IMR-90 (cell line): ENCODE data around the gene CRIM1.

ENCODE experiments used
- CEBPB ChIP-seq: IDR thresholded peaks from 2 replicates; pipeline ENCODE4 v1.6.1; 2012; ENCODE audit warnings: low read depth, low read length, improper control_type of control experiment
- CTCF ChIP-seq: conservative IDR thresholded peaks from 2 replicates; pipeline ENCODE4 v1.5.1; 2012; ENCODE audit warnings: mild to moderate bottlenecking, low read depth, low read length, improper control_type of control experiment
- MAZ ChIP-seq: IDR thresholded peaks from 2 replicates; pipeline ENCODE4 v1.6.1; 2012; ENCODE audit warnings: low read depth, mild to moderate bottlenecking, low read length, improper control_type of control experiment, moderate library complexity, borderline replicate concordance
- MXI1 ChIP-seq: IDR thresholded peaks from 2 replicates; pipeline ENCODE4 v1.6.1; 2012; ENCODE audit warnings: low read depth, mild to moderate bottlenecking, low read length, moderate library complexity, borderline replicate concordance
- NFE2L2 ChIP-seq: fragments of 150-350 bp; IDR thresholded peaks from 2 replicates; pipeline ENCODE4 v1.6.1; 2016; ENCODE audit warnings: low read depth, mild to moderate bottlenecking, low read length
- POLR2A ChIP-seq: IDR thresholded peaks from 2 replicates; pipeline ENCODE4 v1.6.1; 2012; ENCODE audit warnings: mild to moderate bottlenecking, low read depth, low read length
- RAD21 ChIP-seq: IDR thresholded peaks from 2 replicates; pipeline ENCODE4 v1.6.1; 2012; ENCODE audit warnings: low read length, improper control_type of control experiment
- RCOR1 ChIP-seq: IDR thresholded peaks from 2 replicates; pipeline ENCODE4 v1.6.1; 2012; ENCODE audit warnings: mild to moderate bottlenecking, low read length, improper control_type of control experiment; ENCODE audit not compliant: insufficient replicate concordance
- RFX5 ChIP-seq: IDR thresholded peaks from 2 replicates; pipeline ENCODE4 v1.8.0; 2012; ENCODE audit warnings: low read depth, mild to moderate bottlenecking, low read length, moderate library complexity
- SMC3 ChIP-seq: fragments of 150-350 bp; IDR thresholded peaks from 2 replicates; pipeline ENCODE4 v1.6.1; 2016; ENCODE audit warnings: low read depth, mild to moderate bottlenecking, antibody characterized with exemption, low read length, moderate library complexity

DNA sequence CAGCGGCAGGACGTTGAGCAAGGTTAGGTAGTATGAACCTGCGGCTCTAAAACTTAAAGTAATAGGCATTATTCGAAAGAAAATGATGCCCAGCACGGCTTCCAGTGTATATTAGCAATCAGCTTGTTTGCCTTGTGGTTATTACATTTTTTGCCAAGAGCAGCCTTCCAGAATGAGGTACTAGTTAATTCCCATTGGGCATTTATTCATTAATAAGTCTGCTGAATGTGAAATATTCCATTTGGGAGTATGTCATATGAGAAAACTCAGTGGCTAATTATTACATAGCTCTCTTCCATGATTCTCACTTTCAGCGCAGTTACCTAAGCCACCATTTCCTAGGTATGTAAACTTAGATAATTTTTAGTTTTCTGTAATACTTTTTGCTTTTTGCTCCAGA is 12.9 kb downstream of the CRIM1 start:
- TF ChIP-seq CTCF, result no peak
- TF ChIP-seq POLR2A, result no peak
- no peak for TF ChIP-seq RCOR1
- no peak for TF ChIP-seq MAZ
- TF ChIP-seq NFE2L2, result no peak
- TF ChIP-seq RFX5, result no peak
- no peak for TF ChIP-seq MXI1
- no peak for TF ChIP-seq RAD21
- no peak for TF ChIP-seq SMC3
- no peak for TF ChIP-seq CEBPB
